ENCODE data around the gene KDM2A.
A peak's percentile ranks its signal among the peaks of the same experiment; 100 is the strongest.

Gene KDM2A

GRCh38 chr11:67281552-67282150 is 162.6 kb downstream of the KDM2A start:
- Mint-ChIP-seq H3K27ac (peak overlapping the region; percentile 72), H3K4me1 (peaks cover 72% of the 10 kb centered on the region)

DNA sequence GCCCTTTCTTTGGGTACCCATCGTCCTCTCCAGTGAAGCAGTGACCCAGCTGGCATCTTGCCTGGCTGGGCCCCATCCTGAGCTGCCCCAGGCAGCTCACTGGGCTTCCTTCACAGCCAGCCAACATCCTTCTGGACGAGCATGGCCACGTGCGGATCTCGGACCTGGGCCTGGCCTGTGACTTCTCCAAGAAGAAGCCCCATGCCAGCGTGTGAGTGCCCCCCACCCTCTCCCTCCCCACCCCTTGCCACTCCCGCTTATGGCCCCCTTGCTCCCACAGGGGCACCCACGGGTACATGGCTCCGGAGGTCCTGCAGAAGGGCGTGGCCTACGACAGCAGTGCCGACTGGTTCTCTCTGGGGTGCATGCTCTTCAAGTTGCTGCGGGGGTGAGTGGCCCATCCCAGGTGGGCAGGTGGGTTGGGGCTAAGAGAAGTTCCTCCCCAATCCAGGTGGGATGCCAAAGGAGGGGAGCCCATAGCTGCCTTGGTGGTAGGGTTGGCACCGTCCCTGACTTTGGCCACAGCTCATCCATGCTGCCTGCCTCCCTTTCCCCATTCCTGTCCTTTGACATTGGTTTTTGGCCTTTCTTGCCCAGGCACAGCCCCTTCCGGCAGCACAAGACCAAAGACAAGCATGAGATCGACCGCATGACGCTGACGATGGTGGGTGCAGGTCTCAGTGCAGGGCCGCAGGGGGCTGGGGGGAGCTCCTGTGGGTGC is 163.3 kb downstream of the KDM2A start:
- DNase-seq (ENCODE audit: low spot score in 2 of 2) (no peak), ATAC-seq (no peak)
- H3K36me3 Mint-ChIP-seq, result peaks cover 100% of the 10 kb centered on the region
- no peaks in the 10 kb centered on the region for H3K9me3 Mint-ChIP-seq
- H3K27ac Mint-ChIP-seq, result peak overlapping the region; percentile 72
- no peak overlapping the region for H3K4me3 Mint-ChIP-seq
- peaks cover 72% of the 10 kb centered on the region for H3K4me1 Mint-ChIP-seq

More at GRCh38 chr11:67281552-67282150, 162.6 kb downstream of the KDM2A start:
- no peak for ATAC-seq
- Mint-ChIP-seq H3K36me3 (peaks cover 100% of the 10 kb centered on the region), H3K9me3 (no peaks in the 10 kb centered on the region), H3K4me3 (no peak overlapping the region)
- DNase-seq (ENCODE audit: low spot score in 2 of 2), result no peak

GRCh38 chr11:67282876-67283371 is 163.9 kb downstream of the KDM2A start:
- peaks cover 100% of the 10 kb centered on the region for H3K36me3 Mint-ChIP-seq
- H3K27ac Mint-ChIP-seq, result peak overlapping the region; percentile 72
- H3K4me1 Mint-ChIP-seq, result peaks cover 72% of the 10 kb centered on the region
- no peaks in the 10 kb centered on the region for H3K9me3 Mint-ChIP-seq
- H3K4me3 Mint-ChIP-seq, result no peak overlapping the region
- DNase-seq (ENCODE audit: low spot score in 2 of 2) (no peak), ATAC-seq (no peak)

GRCh38 chr11:67283481-67283963 is 164.5 kb downstream of the KDM2A start:
- Mint-ChIP-seq H3K4me1 (peaks cover 72% of the 10 kb centered on the region), H3K4me3 (no peak overlapping the region), H3K36me3 (peaks cover 100% of the 10 kb centered on the region), H3K27ac (peak overlapping the region; percentile 72), H3K9me3 (no peaks in the 10 kb centered on the region)
- DNase-seq (ENCODE audit: low spot score in 2 of 2), result no peak
- no peak for ATAC-seq

- Mint-ChIP-seq H3K9me3 (no peaks in the 10 kb centered on the region), H3K4me1 (peaks cover 62% of the 10 kb centered on the region), H3K27ac (peak overlapping the region; percentile 96), H3K4me3 (no peak overlapping the region), H3K36me3 (peaks cover 96% of the 10 kb centered on the region)
- DNase-seq (ENCODE audit: low spot score in 2 of 2) (no peak), ATAC-seq (no peak)
These were observed 165.9 kb downstream of the KDM2A start for GRCh38 chr11:67284811-67285540.

DNA sequence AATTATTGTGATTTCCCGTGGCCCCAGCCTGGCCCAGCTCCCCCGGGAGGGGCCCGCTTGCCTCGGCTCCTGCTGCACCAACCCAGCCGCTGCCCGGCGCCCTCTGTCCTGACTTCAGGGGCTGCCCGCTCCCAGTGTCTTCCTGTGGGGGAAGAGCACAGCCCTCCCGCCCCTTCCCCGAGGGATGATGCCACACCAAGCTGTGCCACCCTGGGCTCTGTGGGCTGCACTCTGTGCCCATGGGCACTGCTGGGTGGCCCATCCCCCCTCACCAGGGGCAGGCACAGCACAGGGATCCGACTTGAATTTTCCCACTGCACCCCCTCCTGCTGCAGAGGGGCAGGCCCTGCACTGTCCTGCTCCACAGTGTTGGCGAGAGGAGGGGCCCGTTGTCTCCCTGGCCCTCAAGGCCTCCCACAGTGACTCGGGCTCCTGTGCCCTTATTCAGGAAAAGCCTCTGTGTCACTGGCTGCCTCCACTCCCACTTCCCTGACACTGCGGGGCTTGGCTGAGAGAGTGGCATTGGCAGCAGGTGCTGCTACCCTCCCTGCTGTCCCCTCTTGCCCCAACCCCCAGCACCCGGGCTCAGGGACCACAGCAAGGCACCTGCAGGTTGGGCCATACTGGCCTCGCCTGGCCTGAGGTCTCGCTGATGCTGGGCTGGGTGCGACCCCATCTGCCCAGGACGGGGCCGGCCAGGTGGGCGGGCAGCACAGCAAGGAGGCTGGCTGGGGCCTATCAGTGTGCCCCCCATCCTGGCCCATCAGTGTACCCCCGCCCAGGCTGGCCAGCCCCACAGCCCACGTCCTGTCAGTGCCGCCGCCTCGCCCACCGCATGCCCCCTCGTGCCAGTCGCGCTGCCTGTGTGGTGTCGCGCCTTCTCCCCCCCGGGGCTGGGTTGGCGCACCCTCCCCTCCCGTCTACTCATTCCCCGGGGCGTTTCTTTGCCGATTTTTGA is 166.8 kb downstream of the KDM2A start:
- Mint-ChIP-seq H3K9me3 (no peaks in the 10 kb centered on the region), H3K27ac (peak overlapping the region; percentile 96), H3K4me3 (peak overlapping the region; percentile 75), H3K4me1 (peaks cover 66% of the 10 kb centered on the region), H3K36me3 (peaks cover 96% of the 10 kb centered on the region)
- no peak for ATAC-seq
- no peak for DNase-seq (ENCODE audit: low spot score in 2 of 2)

- no peaks in the 10 kb centered on the region for H3K9me3 Mint-ChIP-seq
- DNase-seq (ENCODE audit: low spot score in 2 of 2) (peak in 1 of 2 donors; percentile 74), ATAC-seq (no peak)
- peak overlapping the region; percentile 96 for H3K27ac Mint-ChIP-seq
- H3K4me3 Mint-ChIP-seq, result peak overlapping the region; percentile 75
- H3K4me1 Mint-ChIP-seq, result peaks cover 68% of the 10 kb centered on the region
- H3K36me3 Mint-ChIP-seq, result peaks cover 96% of the 10 kb centered on the region
These were observed 167.7 kb downstream of the KDM2A start for GRCh38 chr11:67286621-67287333.

DNA sequence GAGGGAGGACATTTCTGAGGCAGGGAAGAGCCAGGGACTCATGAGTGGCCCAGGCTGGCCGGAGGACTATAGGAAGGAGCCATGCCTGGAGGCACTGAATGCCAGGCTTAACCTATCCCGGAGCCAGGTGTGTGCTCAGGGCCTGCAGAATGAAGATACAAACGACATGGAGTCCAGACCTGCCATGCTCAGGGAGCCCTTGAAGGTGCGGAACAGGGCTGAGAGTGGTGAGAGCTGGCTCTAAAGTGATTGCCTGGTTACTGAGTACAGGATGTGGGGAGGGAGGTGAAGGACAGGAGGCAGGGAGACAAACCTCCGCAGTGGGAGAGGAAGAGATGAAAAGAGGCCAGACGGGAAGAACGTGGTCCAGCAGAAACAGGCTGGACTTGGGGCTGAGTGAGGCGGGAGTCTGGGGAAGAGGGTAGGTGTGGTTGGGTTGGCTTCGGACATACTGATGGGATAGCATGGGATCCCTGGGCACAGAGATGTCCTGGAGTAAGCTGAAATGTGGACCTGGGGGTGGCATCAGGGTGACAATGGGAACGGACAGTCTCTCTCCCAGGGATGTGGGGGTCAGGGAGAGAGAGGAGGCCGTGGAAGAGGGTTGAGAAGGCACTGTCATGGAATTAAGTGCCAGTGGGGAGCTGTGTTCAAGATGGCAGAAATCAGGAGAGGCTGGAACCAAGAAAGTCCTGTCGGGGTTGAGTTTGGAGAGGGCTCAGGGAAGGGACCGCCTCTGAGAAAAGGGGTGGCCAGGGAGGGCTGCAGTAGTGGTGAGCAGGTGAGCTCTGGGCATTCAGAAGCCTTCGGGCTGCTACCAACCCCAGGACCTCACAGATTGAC is 168.5 kb downstream of the KDM2A start:
- Mint-ChIP-seq H3K4me3 (peak overlapping the region; percentile 75), H3K36me3 (peaks cover 96% of the 10 kb centered on the region), H3K4me1 (peaks cover 67% of the 10 kb centered on the region), H3K27ac (peak overlapping the region; percentile 96), H3K9me3 (no peaks in the 10 kb centered on the region)
- peak; percentile 22 for ATAC-seq
- DNase-seq (ENCODE audit: low spot score in 2 of 2), result no peak

GRCh38 chr11:67288198-67288451 is 169.1 kb downstream of the KDM2A start:
- peaks cover 96% of the 10 kb centered on the region for H3K36me3 Mint-ChIP-seq
- peak overlapping the region; percentile 96 for H3K27ac Mint-ChIP-seq
- DNase-seq (ENCODE audit: low spot score in 2 of 2) (no peak), ATAC-seq (no peak)
- H3K9me3 Mint-ChIP-seq, result no peaks in the 10 kb centered on the region
- peak overlapping the region; percentile 75 for H3K4me3 Mint-ChIP-seq
- peaks cover 68% of the 10 kb centered on the region for H3K4me1 Mint-ChIP-seq

GRCh38 chr11:67288452-67289225 is 169.6 kb downstream of the KDM2A start:
- peak overlapping the region; percentile 96 for H3K27ac Mint-ChIP-seq
- no peaks in the 10 kb centered on the region for H3K9me3 Mint-ChIP-seq
- ATAC-seq (peak; percentile 78), DNase-seq (ENCODE audit: low spot score in 2 of 2) (peak; percentile 88 to 96)
- H3K4me1 Mint-ChIP-seq, result peaks cover 69% of the 10 kb centered on the region
- peak overlapping the region; percentile 75 for H3K4me3 Mint-ChIP-seq
- H3K36me3 Mint-ChIP-seq, result peaks cover 95% of the 10 kb centered on the region

DNA sequence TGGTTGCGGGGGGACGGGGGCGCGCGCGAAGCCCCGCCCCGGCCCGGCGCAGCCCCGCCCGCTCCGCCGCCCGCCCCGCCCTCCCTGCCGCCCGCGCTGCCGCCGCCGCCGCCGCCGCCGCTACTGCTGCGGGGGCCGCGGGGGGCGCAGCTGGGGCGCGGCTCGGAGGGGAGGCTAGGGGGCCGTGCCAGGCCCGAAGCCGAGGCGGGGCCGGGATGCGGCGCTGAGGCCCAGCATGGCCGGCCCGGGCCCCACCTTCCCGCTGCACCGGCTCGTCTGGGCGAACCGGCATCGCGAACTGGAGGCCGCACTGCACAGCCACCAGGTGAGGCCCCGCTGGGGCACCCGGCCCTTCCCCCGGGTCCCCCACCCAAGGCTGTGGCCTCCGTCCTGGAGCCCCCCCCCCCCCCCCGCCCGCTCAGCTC is 170.2 kb downstream of the KDM2A start, which contains the start of gene ANKRD13D:
Gene ANKRD13D (plus strand): TSS at position 78 of the 425 bp plus-strand sequence. CDS start 158 bp downstream, at position 236.
- peaks cover 95% of the 10 kb centered on the region for H3K36me3 Mint-ChIP-seq
- H3K4me1 Mint-ChIP-seq, result peaks cover 64% of the 10 kb centered on the region
- peak; percentile 45 for ATAC-seq
- peak within 1 kb of the TSS; percentile 96 for H3K27ac Mint-ChIP-seq
- H3K4me3 Mint-ChIP-seq, result peak within 1 kb of the TSS; percentile 93
- H3K9me3 Mint-ChIP-seq, result no peaks in the 10 kb centered on the region
- DNase-seq (ENCODE audit: low spot score in 2 of 2), result no peak

DNA sequence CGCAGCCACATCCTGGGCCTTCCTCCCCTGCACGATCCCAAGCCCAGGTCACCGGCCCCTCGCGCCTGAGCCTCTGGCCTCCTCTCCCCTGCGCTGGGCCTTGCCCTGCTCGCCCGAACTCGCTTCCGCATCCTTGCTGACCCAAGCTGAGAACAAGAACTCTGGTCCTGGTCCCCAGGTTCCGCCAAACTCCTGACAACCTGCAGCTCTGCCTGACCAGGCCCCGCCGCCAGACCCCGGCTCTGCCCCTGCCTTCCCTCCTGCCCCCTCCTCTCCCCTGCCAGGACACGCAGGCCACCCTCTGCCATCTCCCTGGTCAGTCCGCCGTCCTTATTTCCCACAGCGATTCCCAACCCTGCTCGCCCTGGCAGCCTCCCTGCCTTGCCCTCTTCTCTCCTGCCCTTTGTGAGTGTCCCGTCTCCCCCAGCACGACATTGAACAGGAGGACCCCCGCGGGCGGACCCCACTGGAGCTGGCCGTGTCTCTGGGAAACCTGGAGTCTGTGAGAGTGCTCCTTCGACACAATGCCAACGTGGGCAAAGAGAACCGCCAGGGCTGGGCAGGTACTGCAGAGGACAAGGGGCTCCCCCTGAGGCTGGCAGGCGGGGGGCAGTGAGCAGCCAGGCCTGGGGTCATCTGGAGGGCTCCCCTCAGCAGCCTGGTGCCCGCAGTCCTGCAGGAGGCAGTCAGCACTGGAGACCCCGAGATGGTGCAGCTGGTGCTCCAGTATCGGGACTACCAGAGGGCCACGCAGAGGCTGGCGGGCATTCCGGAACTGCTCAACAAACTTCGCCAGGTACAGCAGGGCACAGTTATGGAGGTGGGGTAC is 170.8 kb downstream of the KDM2A start:
- peak overlapping the region; percentile 94 for H3K27ac Mint-ChIP-seq
- H3K9me3 Mint-ChIP-seq, result no peaks in the 10 kb centered on the region
- peaks cover 59% of the 10 kb centered on the region for H3K4me1 Mint-ChIP-seq
- peak overlapping the region; percentile 93 for H3K4me3 Mint-ChIP-seq
- peaks cover 95% of the 10 kb centered on the region for H3K36me3 Mint-ChIP-seq
- DNase-seq (ENCODE audit: low spot score in 2 of 2) (no peak), ATAC-seq (no peak)

All from stimulated activated effector memory CD8-positive, alpha-beta T cell treated with anti-CD3 and anti-CD28 coated beads, Interleukin-12 subunit alpha, Interleukin-12 subunit beta, amount 100 ng/mL, for 72 hours (primary cell).